Calu3 (cell line): ENCODE measurements around the gene NR0B1. TPM values are rescaled to one million over a fixed set of nuclear protein-coding genes. Genes with fewer than 3 reads are reported as not detected.

ENCODE experiments used
- BruUV-seq: library from RNA; stranded (reverse); fragments of 400-500 nt; replicated peaks from 2 replicates; lab custom pipeline; 2021; lab: Mats Ljungman, UMichigan
- CTCF ChIA-PET: fragments of 300-600 bp; sonication (Branson Sonifier 250); formaldehyde crosslinking; loops from one replicate; lab custom pipeline; 2022; ENCODE audit warnings: antibody characterized with exemption; lab: Charles Lee
- DNase-seq: peaks from one replicate; pipeline ENCODE4 v3.0.0; 2022
- H3K27ac Mint-ChIP-seq: one replicate; pipeline ENCODE4 v1.8.0; 2022; ENCODE audit warnings: mixed read lengths; ENCODE audit not compliant: unreplicated experiment
- H3K27me3 Mint-ChIP-seq: one replicate; pipeline ENCODE4 v1.8.0; 2022; ENCODE audit warnings: mixed read lengths; ENCODE audit not compliant: unreplicated experiment
- H3K36me3 Mint-ChIP-seq: one replicate; pipeline ENCODE4 v1.8.0; 2022; ENCODE audit warnings: mild to moderate bottlenecking, moderate library complexity, mixed read lengths; ENCODE audit not compliant: insufficient read depth, unreplicated experiment
- H3K4me1 Mint-ChIP-seq: one replicate; pipeline ENCODE4 v1.8.0; 2022; ENCODE audit warnings: mild to moderate bottlenecking, low read depth, mixed read lengths; ENCODE audit not compliant: unreplicated experiment
- H3K4me3 Mint-ChIP-seq: one replicate; pipeline ENCODE4 v1.8.0; 2022; ENCODE audit warnings: mild to moderate bottlenecking, low read depth, moderate library complexity, mixed read lengths; ENCODE audit not compliant: unreplicated experiment
- H3K9me3 Mint-ChIP-seq: one replicate; pipeline ENCODE4 v1.8.0; 2022; ENCODE audit warnings: low read depth, mixed read lengths; ENCODE audit not compliant: unreplicated experiment
- CTCF ChIP-seq: fragments of 200-600 bp; IDR thresholded peaks from one replicate; pipeline ENCODE4 v1.8.0; 2022; ENCODE audit warnings: antibody characterized with exemption; ENCODE audit not compliant: unreplicated experiment
- intact Hi-C: fragments of 100-400 bp; cut with micrococcal nuclease; formaldehyde crosslinking; loops from one replicate; pipeline ENCODE4 v1.10.0; 2022; ENCODE audit not compliant: unreplicated experiment
- total RNA-seq: library from RNA; stranded (reverse); gene quantifications from 2 replicates; pipeline ENCODE4 v1.2.3, GENCODE V29; 2022

NR0B1 gene
- total RNA-seq, 1 experiment from 2014 or later: not detected

- no peaks in the 10 kb centered on the region for H3K27me3 Mint-ChIP-seq
- intact Hi-C loops: no loop called here
- no peak overlapping the region for H3K27ac Mint-ChIP-seq
- H3K4me1 Mint-ChIP-seq: no peaks in the 10 kb centered on the region
- no peak for TF ChIP-seq CTCF
- no TSS peak for BruUV-seq
- CTCF ChIA-PET: no interaction called here
- no peaks in the 10 kb centered on the region for H3K36me3 Mint-ChIP-seq
- H3K9me3 Mint-ChIP-seq: no peaks in the 10 kb centered on the region
- no peak overlapping the region for H3K4me3 Mint-ChIP-seq
- DNase-seq: no peak
Observed at GRCh38 chrX:30259927-30260326, 49.3 kb downstream of the NR0B1 start.

Other genes with a start within 250 kb of the NR0B1 start
- gene MAGEB2, start 93.8 kb downstream of the NR0B1 start, total RNA-seq: not detected in 2 replicates
- not detected in 2 replicates for gene MAGEB3, start 78.7 kb downstream of the NR0B1 start, total RNA-seq
- gene MAGEB4, start 67.4 kb downstream of the NR0B1 start, total RNA-seq: not detected in 2 replicates
- gene MAGEB1, start 62.2 kb downstream of the NR0B1 start, total RNA-seq: not detected in 2 replicates